ENCODE results near the gene MYOM1.
"Not testable (repeated sequence)": the region's sequence is repeated elsewhere in the genome, so short reads cannot be mapped to it uniquely, and the experiment has no call there.

The MYOM1 gene

GRCh38 chr18:3217948-3218647 lies 1.7 kb downstream of the MYOM1 start:
- DNase-seq, result no peak

- DNase-seq, result no peak
Observed at GRCh38 chr18:3216987-3217386, 2.8 kb downstream of the MYOM1 start.

DNA sequence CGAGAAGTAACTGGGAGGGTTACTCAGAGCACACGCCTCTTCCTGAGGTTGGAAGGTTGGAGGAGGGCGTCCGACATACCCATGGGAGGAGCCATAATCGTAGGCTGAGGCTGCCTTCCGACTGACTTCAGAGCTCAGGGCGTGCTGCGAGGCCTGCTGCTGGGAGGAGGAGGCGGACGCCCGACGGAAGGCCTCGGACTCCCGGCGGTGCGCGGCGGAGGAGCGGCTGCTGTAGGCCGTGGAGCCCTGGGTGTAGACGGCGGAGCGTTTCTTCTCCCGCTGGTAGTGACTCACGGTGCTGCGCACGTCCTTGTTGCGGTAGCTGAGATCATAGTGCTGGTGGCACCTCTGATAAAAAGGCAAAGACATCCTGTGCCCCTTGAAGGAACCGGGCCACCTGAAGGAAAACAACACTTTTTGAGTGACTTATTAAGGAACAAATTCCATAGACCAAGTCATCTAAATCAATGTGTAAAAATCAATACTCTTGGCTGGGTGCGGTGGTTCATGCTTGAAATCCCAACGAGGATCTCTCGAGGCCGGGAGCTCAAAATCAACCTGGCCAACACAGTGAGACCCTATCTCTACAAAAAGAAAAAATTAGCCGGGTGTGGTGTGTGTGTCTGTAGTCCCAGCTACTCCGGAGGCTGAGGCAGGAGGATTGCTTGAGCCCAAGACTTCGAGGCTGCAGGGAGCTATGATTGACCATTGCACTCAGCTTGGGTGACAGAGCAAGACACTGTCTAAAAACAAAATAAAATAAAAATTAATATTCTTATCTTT lies 4.7 kb downstream of the MYOM1 start:
- no peak for DNase-seq

GRCh38 chr18:3213300-3214059 lies 6.3 kb downstream of the MYOM1 start:
- no peak for DNase-seq

DNA sequence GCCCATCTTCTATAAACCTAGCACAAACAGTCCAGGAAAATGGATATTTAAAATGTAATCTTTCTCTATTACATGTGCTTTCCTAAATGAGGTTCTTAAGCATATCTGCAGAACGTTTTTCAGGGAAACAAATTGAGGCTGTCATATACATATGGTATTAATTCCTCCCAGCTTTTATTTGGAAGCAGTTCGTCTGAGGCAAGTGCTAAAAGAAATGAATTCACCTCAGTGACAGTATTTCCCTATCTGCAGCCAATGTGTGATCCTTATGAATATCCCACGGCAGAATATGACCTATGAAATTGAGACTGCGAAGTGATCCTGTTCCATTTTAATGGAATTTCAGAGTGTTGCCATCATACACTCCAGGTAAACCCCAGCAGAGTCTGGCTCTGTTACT lies 7.1 kb downstream of the MYOM1 start:
- no peak for DNase-seq

DNA sequence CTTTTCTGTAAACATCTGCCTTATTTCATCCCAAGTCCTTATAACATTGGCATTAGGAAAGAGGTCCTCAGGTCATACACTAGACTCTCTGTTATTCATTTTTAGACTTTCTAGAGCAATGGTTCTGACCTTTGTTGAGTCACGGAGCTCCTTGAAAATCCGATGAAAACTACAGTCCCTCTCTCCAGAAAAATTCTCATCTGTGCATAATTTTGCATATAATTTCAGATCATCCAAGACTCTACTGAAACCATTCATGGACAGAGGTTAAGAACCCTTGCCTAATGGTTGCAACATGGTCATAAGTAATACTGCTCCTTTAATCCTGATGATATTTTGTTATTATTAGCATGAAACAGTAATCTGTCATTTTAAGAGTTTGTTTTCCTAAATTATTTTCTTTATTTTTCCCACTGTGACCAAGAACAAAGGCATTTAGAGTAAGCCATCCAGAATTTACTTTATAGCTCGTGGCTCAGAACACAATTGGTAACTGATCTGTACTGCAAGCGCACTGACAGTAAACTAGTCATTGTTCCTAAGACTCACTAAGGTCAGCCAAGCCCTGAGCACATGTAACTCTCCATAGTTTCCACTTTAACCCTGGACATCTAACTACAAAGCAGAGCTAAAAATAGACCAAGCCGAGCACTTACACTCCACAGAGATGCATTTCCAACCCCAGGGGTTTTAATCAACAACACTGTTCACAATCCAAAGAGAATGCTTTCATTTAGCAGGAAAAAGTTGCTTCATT lies 8.4 kb downstream of the MYOM1 start:
- DNase-seq, result no peak

- DNase-seq, result no peak
Observed at GRCh38 chr18:3209859-3210569, 9.8 kb downstream of the MYOM1 start.

- no peak for DNase-seq
Observed at GRCh38 chr18:3207565-3207964, 12.2 kb downstream of the MYOM1 start.

- DNase-seq, result no peak
Observed at GRCh38 chr18:3205239-3205638, 14.5 kb downstream of the MYOM1 start.

DNA sequence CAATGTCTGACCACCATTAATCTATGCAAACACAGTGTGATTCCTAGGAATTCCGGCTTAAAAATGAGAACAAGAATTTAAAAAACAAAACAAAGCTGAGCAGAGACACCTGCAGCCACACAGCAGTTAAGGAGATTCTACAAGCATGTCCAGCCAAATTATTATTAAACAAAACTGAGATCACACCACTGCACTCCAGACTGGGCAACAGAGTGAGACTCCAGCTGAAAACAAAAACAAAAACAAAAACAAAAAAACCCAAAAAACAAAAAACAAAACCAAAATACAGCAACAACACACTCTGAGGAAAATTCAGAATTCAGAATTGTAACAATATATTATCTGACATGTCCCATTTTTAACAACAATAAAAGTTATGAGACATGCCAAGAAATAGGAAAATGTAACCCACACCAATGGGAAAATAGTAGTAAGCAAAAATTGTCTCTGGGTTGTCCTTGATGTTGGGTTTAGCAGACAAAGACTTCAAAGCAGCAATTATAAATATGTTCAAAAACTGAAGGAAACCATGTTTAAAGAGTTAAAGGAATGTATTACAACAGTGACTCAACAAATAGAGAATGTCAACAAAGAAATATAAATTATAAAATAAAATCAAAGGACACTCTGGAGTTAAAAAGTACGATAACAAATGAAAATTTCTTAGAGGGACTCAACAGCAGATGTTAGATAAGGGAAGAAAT lies 19.7 kb downstream of the MYOM1 start:
- DNase-seq, result no peak

DNA sequence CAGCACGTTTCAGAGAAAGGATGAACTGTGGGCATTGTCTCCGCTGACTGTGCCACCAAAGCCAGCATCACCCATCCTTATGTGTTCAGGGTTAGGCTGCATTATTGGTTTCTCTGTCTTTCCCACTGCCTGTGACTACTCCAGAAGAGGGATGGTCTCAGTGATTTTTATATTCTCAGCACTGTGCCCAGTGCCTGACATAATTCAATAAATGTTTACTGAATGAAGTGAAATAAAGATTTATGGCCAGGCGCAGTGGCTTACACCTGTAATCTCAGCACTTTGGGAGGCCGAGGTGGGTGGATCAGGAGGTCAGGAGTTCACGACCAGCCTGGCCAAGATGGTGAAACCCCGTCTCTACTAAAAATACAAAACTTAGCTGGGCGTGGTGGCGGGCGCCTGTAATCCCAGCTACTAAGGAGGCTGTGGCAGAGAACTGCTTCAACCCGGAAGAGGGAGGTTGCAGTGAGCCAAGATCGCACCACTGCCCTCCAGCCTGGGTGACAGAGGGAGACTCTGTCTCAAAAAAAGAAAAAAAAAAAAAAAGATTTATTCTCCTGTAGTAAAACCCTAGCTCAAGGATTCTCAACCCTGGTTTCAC lies 21.4 kb downstream of the MYOM1 start:
- DNase-seq, result not testable (repeated sequence)

DNA sequence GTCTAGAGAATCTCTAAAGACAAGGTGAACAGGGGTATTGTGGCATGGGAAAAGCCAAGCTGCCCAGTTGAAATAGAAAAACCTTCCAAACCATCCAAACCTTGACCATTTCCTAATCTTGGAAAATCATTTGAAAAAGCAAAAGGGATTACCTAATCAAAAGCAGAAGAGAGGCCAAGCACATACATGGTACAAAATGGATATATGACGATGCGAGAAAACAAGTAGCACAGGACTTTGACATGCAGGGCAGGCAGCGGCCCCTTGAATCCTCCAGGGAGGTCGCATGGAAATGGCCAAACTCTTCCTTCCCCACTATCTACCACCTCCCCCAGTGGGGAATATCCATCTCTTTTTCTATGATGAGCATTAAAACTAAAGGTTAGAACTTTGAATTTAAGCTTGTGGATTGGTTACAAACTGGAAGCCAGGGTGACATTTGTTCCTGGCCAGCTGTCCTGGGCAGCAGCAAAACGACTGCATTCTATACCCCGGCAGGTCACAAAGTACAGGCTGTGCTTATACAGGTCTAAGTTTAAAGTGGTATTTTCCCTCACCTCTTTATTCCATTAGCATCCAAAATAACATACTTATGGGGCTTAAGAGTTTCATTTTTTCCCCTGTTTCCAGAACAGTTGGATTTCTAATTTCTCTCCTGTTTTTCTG lies 24.7 kb downstream of the MYOM1 start:
- no peak for DNase-seq

- no peak for DNase-seq
Observed at GRCh38 chr18:3193331-3193730, 26.4 kb downstream of the MYOM1 start.

DNA sequence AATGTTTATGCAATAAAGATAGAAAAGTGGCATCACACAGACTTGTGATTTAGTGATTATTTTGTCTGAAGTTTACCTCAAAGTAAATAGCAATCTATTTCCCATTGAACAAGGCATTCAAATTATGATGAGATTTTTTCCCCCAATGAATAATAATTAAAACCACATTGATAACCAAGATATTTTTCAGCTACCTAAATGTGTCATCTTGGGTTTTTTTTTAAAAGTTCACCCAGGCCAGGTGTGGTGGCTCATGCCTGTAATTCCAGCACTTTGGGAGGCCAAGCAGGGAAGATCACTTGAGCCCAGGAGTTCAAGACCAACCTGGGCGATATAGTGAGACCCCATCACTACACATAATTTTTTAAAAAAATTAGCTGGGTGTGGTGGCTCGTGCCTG lies 27.0 kb downstream of the MYOM1 start:
- no peak for DNase-seq

- no peak for DNase-seq
Observed at GRCh38 chr18:3192286-3192685, 27.5 kb downstream of the MYOM1 start.

DNA sequence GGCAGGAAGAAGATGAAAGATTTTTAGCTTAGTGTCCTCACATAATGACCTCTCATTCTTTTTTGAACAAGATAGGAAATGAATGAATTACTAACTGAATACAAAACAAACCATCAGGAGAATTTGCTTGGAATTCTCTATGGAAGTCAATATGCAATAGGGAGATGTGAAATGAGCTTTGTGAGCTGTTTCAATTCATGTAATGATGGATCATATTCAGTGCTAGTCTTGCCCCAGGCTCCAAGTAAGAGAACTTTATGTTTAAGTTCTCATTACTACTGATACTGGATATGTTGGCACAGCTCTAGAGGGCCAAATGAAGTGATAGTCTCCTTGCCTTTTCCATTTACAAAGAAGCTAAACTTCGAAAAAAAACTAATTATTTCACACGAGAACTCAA lies 29.2 kb downstream of the MYOM1 start:
- no peak for DNase-seq

DNA sequence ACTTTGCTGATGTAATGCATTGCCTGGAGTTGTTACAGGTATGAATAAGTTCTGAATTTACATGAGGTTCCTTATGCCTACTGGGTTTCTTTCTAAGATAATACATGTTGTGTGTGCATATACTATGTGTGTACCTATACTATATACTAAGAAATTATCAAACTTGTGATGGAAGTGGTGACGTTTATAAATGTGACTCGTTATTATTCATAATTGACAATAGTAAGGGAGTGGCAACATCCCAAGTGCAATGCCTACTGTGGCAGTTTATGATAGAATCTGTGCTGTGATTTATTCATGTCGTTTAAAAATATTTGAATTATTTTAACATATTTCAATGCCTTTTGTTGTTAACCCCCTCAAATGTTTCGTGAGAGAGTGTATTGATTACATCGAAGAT lies 29.9 kb downstream of the MYOM1 start:
- no peak for DNase-seq

DNA sequence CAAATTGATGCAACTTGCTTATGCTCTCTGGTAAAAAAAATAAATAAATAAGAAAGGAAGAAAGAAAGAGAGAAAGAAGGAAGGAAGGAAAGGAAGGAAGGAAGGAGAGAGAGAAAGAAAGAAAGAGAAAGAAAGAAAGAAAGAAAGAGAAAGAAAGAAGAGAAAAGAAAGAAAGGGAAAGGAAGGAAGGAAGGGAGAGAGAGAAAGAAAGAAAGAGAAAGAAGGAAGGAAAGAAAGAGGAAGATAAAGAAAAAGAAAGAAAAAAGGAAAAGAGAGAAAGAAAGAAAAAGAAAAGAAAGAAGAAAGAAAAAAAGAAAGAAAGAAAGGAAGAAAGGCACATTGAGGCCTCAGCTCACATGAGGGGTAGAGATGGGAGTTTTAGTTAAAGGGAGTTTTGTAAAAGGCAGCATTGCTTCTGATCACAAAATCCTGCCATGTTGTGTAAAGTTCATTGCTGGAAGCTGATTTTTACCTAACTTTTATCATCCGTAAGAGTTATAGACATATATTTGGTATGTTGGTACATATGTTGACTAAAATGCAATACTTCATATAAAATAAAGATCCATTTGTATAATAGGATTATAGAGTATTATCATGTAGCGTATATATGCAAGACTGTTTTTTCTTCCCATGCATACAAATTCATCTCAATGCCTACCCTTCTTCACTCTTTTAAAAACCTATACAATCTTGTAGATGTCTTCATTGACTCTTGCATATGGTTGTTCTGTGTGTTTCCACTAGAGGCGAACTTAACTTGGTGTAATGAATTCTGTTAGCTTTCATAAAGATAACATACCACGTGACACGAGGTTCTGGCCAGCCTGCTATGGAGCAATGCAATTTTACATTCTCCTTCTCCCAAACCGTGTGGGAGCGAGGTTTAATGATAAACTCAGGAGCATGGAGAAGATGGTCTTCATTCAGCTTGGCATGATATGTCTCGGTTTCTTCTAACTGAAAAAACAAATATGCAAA lies 32.8 kb downstream of the MYOM1 start:
- DNase-seq, result no peak

DNA sequence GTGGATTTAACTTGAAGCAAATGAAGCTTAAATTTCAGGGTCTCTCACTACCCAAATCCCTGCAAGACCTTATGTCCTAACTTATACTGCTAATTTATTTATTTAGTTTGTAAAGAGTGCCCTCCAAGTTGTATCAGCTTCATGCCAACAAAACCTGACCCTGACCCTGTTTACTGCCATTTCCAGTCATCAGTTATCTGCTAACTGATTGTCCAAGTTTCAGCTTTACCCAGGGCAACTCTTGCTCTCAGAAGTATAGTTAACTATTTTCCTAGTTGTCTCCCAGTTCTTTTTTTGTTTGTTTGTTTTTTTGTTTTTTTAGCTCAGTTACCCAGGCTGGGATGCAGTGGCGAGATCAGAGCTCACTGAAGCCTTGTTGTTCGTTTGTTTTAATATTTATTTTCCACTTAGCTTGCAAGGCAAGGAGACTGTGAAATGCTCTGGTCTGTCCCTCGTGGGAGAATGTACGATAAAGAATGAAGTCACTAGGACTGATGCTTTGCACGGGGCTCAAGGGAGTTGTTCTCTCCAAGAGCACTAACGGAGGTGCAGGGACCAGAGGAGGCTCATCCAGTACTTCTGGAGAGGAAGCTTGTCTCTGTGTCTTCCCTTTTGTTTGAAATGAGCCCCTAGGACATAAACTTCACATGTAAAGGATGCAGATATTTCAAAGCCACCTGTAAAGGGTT lies 35.3 kb downstream of the MYOM1 start:
- no peak for DNase-seq
